K562 (cell line): ENCODE results near the gene UBA7.

ENCODE experiments used
- CBX8 ChIP-seq: fragments of 200-600 bp; sonication (generic); IDR thresholded peaks from 2 replicates; pipeline ENCODE4 v1.6.1; 2012; ENCODE audit warnings: borderline replicate concordance, mixed run types, low read depth, mild to moderate bottlenecking, moderate library complexity, mixed read lengths, low read length, control low read depth, inconsistent platforms; ENCODE audit not compliant: poor library complexity, severe bottlenecking; ENCODE audit errors: extremely low read depth
- DNMT1 ChIP-seq: fragments of 450-650 bp; IDR thresholded peaks from 2 replicates; pipeline ENCODE4 v1.6.1; 2016; ENCODE audit warnings: antibody characterized with exemption, mild to moderate bottlenecking
- EZH2 ChIP-seq: IDR thresholded peaks from 2 replicates; pipeline ENCODE4 v1.6.1; 2012; ENCODE audit warnings: low read depth, mild to moderate bottlenecking, inconsistent platforms, low read length, borderline replicate concordance
- FOXP1 ChIP-seq: sonication (generic); formaldehyde crosslinking; IDR thresholded peaks from 2 replicates; pipeline ENCODE4 v1.8.0; 2022; ENCODE audit warnings: mild to moderate bottlenecking, missing genetic modification reagents
- MYC ChIP-seq, 2 experiments: fragments of 250-450 bp in 1 of 2; sonication (Bioruptor Pico) in 1 of 2; IDR thresholded peaks; 2 replicates each; pipeline versions ENCODE4 v1.5.1 to v1.6.1; 2012 to 2021; ENCODE audit warnings: low read depth in 2 of 2, borderline replicate concordance in 1 of 2, improper control_type of control experiment in 1 of 2, low read length in 1 of 2, mild to moderate bottlenecking in 1 of 2, moderate library complexity in 1 of 2
- NR2C2 ChIP-seq, 2 experiments: fragments of 200-800 bp in 1 of 2; sonication (Bioruptor generic) in 1 of 2; sonication (generic) in 1 of 2; formaldehyde crosslinking in 1 of 2; IDR thresholded peaks; 2 replicates each; pipeline versions ENCODE4 v1.6.1 to v1.8.0; 2016 to 2022; ENCODE audit warnings: mild to moderate bottlenecking in 1 of 2, missing compliant biosample characterization in 1 of 2, missing genetic modification characterization in 1 of 2, missing genetic modification reagents in 1 of 2
- PTRF ChIP-seq: fragments of 450-650 bp; IDR thresholded peaks from 2 replicates; pipeline ENCODE4 v1.6.1; 2016; ENCODE audit warnings: mild to moderate bottlenecking, missing genetic modification characterization, missing compliant biosample characterization
- RBBP5 ChIP-seq: fragments of 200-600 bp; sonication (generic); IDR thresholded peaks from 2 replicates; pipeline ENCODE4 v1.6.1; 2012; ENCODE audit warnings: borderline replicate concordance, mild to moderate bottlenecking, low read length, control low read depth, inconsistent platforms; ENCODE audit not compliant: insufficient read depth, poor library complexity, severe bottlenecking
- RFX7 ChIP-seq: fragments of 250-450 bp; sonication (Bioruptor Pico); IDR thresholded peaks from 2 replicates; pipeline ENCODE4 v1.5.1; 2021; ENCODE audit warnings: mild to moderate bottlenecking
- ZNF512 ChIP-seq: IDR thresholded peaks from 2 replicates; pipeline ENCODE4 v1.6.1; 2016; ENCODE audit warnings: missing genetic modification characterization, missing compliant biosample characterization
- TF ChIP-seq, protein P1 (sequence below): IDR thresholded peaks from 2 replicates; pipeline ENCODE4 v1.6.1; 2014; ENCODE audit warnings: antibody characterized with exemption

- TF ChIP-seq ZNF512 (tag): no peak
- TF ChIP-seq, protein P1, sequence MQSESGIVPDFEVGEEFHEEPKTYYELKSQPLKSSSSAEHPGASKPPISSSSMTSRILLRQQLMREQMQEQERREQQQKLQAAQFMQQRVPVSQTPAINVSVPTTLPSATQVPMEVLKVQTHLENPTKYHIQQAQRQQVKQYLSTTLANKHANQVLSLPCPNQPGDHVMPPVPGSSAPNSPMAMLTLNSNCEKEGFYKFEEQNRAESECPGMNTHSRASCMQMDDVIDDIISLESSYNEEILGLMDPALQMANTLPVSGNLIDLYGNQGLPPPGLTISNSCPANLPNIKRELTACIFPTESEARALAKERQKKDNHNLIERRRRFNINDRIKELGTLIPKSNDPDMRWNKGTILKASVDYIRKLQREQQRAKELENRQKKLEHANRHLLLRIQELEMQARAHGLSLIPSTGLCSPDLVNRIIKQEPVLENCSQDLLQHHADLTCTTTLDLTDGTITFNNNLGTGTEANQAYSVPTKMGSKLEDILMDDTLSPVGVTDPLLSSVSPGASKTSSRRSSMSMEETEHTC: no peak
- TF ChIP-seq NR2C2 (CRISPR knock-in tag; IDR thresholded peaks at IDR 0.05): no peak
- TF ChIP-seq NR2C2 (tag; IDR thresholded peaks at IDR 0.05): no peak
- TF ChIP-seq PTRF: no peak
- no peak for TF ChIP-seq FOXP1 (CRISPR knock-in tag)
- TF ChIP-seq RBBP5: no peak
- TF ChIP-seq EZH2: no peak
- no peak for TF ChIP-seq CBX8
- TF ChIP-seq DNMT1: no peak
- no peak for TF ChIP-seq RFX7 (CRISPR knock-in tag)
- TF ChIP-seq MYC (IDR thresholded peaks at IDR 0.05; ENCODE audit: low read depth, low read length): no peak
- no peak for TF ChIP-seq MYC (CRISPR knock-in tag; IDR thresholded peaks at IDR 0.05; ENCODE audit: borderline replicate concordance, low read depth)
Measured at GRCh38 chr3:49763981-49764380, 49.8 kb downstream of the UBA7 start.
